Measurements from ENCODE around the gene HES7.
"Not testable (repeated sequence)": the region's sequence is repeated elsewhere in the genome, so short reads cannot be mapped to it uniquely, and the experiment has no call there.

HES7 gene

GRCh38 chr17:8091033-8091687 lies 32.7 kb downstream of the HES7 start:
- DNase-seq: no peak

GRCh38 chr17:8089728-8090127 lies 34.2 kb downstream of the HES7 start:
- DNase-seq: no peak

GRCh38 chr17:8087952-8088230 lies 36.0 kb downstream of the HES7 start:
- DNase-seq: no peak

- DNase-seq: no peak
Observed at GRCh38 chr17:8087075-8087951, 36.6 kb downstream of the HES7 start, which contains the start of gene ALOX12B. Gene ALOX12B (minus strand): TSS chr17:8087716. CDS start chr17:8087442, 274 bp downstream.

- DNase-seq: no peak
Observed at GRCh38 chr17:8084250-8084649, 39.7 kb downstream of the HES7 start.

- no peak for DNase-seq
Observed at GRCh38 chr17:8082292-8082691, 41.6 kb downstream of the HES7 start.

- no peak for DNase-seq
Observed at GRCh38 chr17:8081876-8082275, 42.0 kb downstream of the HES7 start.

DNA sequence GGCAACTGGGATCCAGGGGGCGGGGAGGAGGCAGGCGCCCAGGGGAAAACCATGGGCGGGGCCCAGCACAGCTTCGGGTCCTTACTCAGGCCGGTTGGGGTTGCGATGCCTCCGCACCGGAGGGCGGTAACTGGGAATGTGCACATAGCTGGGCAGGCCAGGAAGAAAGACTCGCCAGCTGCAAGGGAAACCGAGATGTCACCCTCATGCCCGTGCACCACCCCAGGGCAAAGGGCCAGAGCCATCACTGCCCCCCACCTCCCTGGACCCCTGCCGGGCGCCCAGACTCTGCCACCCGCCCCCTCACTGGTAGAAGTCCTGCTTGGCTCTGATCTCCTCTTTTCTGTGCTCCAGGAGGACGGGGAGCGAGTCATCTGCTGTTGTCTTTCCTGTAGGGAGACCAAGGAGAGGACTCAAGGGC lies 43.1 kb downstream of the HES7 start:
- no peak for DNase-seq

DNA sequence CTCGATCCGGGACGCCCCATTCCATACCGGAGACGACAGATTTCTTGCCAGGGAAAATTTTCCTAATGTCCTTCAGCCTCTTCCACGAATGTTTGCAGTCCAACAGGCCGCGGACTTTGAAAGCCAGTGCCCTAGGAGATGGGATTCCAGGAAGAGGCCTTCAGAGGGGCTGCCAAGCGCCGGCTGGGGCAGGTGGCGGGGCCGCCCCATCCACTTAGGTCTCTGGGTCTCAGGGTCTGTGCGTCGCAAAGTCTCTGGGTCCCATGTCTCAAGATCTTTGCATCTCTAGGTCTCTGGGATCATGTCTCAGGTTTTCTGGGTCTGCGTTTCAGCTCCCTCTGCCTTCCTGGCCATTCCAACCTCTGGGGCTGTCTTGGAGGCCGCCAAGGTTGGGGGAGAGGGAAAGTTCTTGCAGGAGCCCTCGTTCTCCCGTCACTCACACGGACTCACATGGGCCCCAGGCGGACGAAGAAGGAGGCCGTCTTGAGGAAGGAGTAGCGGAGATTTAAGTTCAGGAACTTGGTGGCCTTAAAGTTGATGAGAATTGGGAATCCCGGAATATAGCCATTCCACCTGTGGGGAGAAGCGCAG lies 43.6 kb downstream of the HES7 start:
- DNase-seq: no peak

GRCh38 chr17:8079291-8080207 lies 44.4 kb downstream of the HES7 start:
- DNase-seq: peak; percentile 88

DNA sequence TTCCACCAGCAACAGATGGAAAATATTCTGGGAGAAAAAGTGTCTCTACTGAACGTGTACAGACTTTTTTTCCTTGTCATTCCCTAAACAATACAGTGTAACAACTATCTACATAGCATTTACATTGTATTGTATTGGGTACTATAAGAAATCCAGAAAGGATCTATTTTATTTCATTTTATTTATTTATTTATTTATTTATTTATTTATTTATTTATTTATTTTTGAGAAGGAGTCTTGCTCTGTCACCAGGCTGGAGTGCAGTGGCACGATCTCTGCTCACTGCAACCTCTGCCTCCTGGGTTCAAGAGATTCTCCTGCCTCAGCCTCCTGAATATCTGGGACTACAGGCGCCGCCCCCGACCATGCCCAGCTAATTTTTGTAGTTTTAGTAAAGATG lies 46.0 kb downstream of the HES7 start:
- DNase-seq: not testable (repeated sequence)

DNA sequence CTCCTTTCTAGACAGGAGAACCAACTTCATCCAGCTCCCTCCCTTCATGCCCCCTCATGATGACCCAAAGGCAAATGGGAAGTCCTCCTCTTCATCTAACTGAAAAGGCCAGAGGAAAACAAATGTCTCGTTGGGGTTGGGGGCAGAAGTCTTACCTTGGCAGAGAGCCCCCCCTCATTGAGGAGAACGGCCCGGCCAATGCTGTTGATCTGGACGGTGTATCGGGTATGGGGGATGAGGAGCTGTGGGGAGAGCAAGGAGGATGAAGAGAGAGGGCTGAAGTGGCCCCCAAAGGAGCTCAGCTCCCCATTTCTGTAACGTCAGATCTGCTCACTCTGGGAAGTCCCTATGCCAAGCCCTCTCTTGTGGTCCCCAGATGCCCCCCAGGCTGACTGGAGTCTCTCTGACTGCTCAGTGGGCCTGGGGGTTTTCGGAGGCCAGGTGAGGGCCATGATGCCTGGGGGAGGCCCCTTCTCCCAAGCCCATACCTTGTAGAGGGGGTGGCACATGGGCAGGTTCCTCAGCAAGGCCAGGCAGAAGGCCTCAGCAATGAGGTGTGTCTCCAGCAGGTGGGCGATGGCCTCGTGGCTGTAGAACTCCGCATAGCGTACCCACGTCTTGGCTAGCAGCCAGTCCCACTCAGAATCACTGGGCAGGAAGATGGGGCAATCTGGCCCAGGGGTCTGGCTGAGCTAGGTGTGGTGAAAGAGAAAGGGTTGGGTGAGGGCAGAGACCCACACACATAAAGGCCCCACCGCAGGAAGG lies 47.2 kb downstream of the HES7 start:
- no peak for DNase-seq

DNA sequence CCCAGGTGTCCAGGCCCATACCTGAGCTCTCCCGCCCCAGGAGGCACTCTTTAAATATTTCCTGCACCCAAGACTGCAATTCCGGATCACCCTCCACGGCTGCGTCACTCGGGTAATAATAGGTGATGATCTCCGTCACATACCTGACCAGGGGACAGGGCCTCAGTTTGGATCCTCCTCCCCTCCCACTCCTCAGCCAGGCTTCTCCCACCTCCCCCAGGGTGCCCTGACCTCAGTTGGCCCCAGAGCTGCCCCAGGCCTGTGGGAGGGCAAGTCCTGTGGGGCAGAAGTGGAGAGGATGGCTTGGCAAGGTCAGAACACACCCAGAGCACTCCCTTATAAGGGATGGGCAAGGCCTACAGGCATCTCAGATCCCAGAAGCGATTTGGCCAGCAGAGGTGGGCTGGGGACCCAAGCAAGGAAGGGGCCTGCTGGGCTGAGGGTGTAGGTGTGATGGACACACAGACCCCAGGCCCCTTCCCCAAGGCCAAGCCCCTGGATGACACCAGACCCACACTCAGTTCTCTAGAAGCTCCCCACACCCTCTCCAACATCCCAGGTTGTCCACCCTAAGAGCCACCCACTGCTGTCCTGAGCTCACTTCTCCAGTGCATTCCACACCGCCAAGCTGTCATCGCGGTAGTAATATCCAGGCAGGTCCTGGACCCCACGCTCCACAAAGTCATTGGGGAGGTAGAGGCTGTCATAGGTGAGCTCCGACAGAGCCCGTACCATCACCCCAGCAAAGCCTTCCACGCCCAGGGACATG lies 48.1 kb downstream of the HES7 start:
- no peak for DNase-seq

GRCh38 chr17:8075081-8075480 lies 48.8 kb downstream of the HES7 start:
- DNase-seq: no peak

- no peak for DNase-seq
Observed at GRCh38 chr17:8074554-8074953, 49.4 kb downstream of the HES7 start.

DNA sequence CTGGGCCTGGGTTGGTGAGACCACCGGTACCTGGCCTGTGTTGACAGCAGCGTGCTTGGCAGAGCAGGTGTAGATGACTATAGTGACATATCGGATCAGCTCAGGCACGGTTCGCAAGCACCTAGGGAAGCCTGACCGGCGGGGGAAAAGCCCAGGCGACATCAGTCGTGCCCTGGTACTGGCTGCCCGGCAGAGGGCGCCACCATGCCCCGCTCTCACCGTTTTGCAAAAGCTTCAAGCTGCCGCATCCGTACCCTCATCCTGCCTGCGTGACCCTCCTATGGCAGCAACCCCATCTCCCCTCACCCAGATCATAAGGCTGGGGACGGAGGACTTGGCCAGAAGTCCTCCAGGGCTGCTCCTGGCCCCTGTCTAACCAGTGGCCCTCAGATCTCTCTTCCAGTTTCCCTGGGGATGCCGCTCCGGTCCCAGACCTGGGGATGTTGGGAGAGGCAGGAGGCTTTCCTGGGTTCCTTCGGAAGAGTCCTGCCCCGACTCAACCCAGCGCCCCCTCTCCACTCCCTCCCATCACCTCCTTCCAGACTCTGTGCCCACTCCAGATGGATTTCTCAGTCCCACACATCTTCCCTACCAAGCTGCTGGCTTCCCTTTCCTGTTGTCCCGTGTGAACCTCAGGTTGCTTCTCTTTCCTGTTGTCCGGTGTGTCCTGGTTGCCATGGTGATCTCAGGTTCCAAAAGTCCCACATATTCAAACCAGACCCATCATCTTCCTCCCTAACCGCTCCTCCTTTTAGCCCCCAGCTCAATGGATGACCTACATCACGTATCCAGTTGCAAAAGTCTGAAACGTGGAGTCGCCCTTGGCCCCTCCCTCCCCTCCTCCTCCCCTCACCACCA lies 50.0 kb downstream of the HES7 start:
- peak; percentile 32 for DNase-seq

GRCh38 chr17:8072729-8073461 lies 51.0 kb downstream of the HES7 start:
- no peak for DNase-seq

- no peak for DNase-seq
Observed at GRCh38 chr17:8072341-8072728, 51.6 kb downstream of the HES7 start.

DNA sequence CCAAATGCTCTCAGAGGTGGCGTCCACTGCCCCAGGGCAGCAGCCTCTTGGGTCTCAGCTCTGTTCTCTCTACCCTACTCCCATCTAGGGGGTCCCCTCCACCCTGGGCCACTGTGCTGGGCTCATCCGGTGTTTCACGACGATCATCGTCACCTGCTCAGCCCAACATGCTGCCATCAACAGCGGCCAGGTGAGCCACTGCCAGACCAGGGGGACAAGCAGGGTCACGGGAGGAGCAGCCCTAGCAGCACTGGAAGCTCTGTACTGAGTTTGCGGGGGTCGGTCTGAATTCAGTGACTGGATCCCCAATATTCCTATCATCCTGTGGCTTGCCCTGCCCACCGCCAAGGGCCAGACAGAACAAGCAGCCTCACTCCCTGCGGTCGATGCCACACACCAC lies 52.4 kb downstream of the HES7 start:
- DNase-seq: no peak

Measured in NCI-H2171 (cell line).